Bronchial epithelial cell (primary cell): ENCODE data around the gene POLR2H. TPM values are rescaled to one million over a fixed set of nuclear protein-coding genes. Genes with fewer than 3 reads are reported as not detected.
A peak's percentile ranks its signal among the peaks of the same experiment; 100 is the strongest.

Experiments
- DNase-seq: peaks from one replicate; pipeline ENCODE4 v3.0.0-alpha.2; 2010; ENCODE audit warnings: low read depth
- FAIRE-seq: peaks from 2 replicates; lab custom pipeline; 2011; peaks lifted over from hg19 to GRCh38; lab: Jason Lieb, UNC
- H3K27me3 ChIP-seq: 2 replicates; pipeline ENCODE4 v1.5.1; 2011; ENCODE audit warnings: low read length; ENCODE audit not compliant: control insufficient read depth, insufficient read depth
- H3K36me3 ChIP-seq: 2 replicates; pipeline ENCODE4 v1.5.1; 2011; ENCODE audit warnings: low read length; ENCODE audit not compliant: control insufficient read depth, insufficient read depth
- H3K4me3 ChIP-seq: 2 replicates; pipeline ENCODE4 v1.5.1; 2011; ENCODE audit warnings: mild to moderate bottlenecking, low read depth, low read length, control low read depth
- total RNA-seq: library from RNA; depleted of rRNA; stranded (reverse); fragments of >200 nt; gene quantifications from 2 replicates; pipeline ENCODE4 v1.2.1, GENCODE V29; 2014
- TF ChIP-seq, protein P1 (sequence below): IDR thresholded peaks from 2 replicates; pipeline ENCODE4 v1.5.1; 2011; ENCODE audit warnings: mild to moderate bottlenecking, moderate library complexity, low read length, control low read depth, inconsistent platforms; ENCODE audit not compliant: insufficient read depth, severe bottlenecking

POLR2H gene
- total RNA-seq, 1 donor from 2014 or later = 112 TPM

GRCh38 chr3:184368116-184368515, 6.6 kb downstream of the POLR2H start:
- Histone ChIP-seq H3K36me3 (peaks cover 19% of the 10 kb centered on the region), H3K4me3 (no peak overlapping the region), H3K27me3 (no peaks in the 10 kb centered on the region)
- FAIRE-seq (no peak), DNase-seq (no peak)
- TF ChIP-seq, protein P1, sequence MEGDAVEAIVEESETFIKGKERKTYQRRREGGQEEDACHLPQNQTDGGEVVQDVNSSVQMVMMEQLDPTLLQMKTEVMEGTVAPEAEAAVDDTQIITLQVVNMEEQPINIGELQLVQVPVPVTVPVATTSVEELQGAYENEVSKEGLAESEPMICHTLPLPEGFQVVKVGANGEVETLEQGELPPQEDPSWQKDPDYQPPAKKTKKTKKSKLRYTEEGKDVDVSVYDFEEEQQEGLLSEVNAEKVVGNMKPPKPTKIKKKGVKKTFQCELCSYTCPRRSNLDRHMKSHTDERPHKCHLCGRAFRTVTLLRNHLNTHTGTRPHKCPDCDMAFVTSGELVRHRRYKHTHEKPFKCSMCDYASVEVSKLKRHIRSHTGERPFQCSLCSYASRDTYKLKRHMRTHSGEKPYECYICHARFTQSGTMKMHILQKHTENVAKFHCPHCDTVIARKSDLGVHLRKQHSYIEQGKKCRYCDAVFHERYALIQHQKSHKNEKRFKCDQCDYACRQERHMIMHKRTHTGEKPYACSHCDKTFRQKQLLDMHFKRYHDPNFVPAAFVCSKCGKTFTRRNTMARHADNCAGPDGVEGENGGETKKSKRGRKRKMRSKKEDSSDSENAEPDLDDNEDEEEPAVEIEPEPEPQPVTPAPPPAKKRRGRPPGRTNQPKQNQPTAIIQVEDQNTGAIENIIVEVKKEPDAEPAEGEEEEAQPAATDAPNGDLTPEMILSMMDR = no peak

DNA sequence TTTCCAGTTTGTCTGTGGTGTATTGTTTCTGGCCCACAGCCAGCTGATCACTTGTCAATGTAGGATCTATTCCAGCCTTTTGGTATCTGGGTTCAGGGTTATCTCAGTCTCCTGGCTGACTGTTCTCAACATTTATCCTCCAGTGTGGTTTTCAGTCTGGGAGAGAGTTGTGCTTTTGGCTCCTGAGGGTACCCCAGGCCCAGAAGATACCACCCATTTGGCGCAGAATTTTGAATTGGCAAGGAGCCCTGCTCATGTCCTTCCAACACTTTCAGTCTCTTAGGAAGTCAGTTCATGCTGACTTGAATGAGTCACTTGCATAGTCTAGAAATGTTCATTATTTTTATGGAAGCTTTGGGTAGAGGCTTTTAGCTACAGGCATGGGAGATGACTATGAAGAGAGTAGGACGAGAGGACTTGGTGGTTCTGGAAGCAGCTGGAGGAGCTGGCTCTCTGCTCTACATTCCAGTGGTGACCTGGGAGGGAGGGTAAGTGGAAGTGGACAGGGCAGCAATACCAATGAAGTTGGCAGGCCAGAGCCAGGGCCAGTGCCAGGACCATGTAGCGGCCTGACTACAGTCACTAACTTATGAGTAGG, 7.2 kb downstream of the POLR2H start:
- TF ChIP-seq, protein P1 = no peak
- Histone ChIP-seq H3K27me3 (no peaks in the 10 kb centered on the region), H3K4me3 (no peak overlapping the region), H3K36me3 (peaks cover 19% of the 10 kb centered on the region)
- no peak for DNase-seq
- FAIRE-seq = no peak

DNA sequence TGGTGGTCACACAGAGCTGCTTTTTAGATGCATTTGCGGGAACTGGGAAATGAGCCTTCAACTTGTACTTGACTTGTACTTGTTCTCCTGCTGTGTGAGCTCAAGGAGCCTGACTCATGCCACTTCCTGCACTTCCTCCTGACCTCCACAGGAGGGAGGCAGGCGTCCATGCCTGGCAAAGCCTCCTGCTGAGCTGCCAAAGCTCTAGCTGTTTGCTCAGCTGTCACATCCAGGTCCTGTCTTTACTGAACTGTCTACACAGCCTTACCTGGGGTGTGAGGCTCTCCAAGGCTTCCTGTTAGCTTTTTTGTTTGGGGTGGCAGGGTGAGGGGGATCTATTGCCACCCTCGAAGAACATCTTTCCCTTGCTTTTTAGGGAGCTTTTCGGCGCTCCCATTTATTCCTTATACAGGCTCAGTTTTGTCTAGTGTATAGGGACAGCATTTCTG, 10.1 kb downstream of the POLR2H start:
- DNase-seq (peak; percentile 83), FAIRE-seq (no peak)
- H3K4me3 ChIP-seq = no peak overlapping the region
- TF ChIP-seq, protein P1 = peak; percentile 98
- peaks cover 13% of the 10 kb centered on the region for H3K36me3 ChIP-seq
- peaks cover 9% of the 10 kb centered on the region for H3K27me3 ChIP-seq

- DNase-seq = no peak
- peaks cover 10% of the 10 kb centered on the region for H3K36me3 ChIP-seq
- TF ChIP-seq, protein P1 = no peak
- H3K4me3 ChIP-seq = no peak overlapping the region
- peaks cover 9% of the 10 kb centered on the region for H3K27me3 ChIP-seq
- FAIRE-seq = no peak
These were observed 10.8 kb downstream of the POLR2H start for GRCh38 chr3:184372296-184372821.

GRCh38 chr3:184372911-184373310, 11.4 kb downstream of the POLR2H start:
- Histone ChIP-seq H3K36me3 (peaks cover 7% of the 10 kb centered on the region), H3K4me3 (no peak overlapping the region), H3K27me3 (peaks cover 11% of the 10 kb centered on the region)
- FAIRE-seq (no peak), DNase-seq (no peak)
- TF ChIP-seq, protein P1 = no peak
